GM10266 (cell line): ENCODE results near the gene FBH1.

Experiments
- DNase-seq: peaks from one replicate; pipeline ENCODE4 v3.0.0; 2012; ENCODE audit errors: extremely low spot score
- CTCF ChIP-seq: IDR thresholded peaks from 2 replicates; pipeline ENCODE4 v1.5.1; 2012; ENCODE audit warnings: mild to moderate bottlenecking, low read depth; ENCODE audit not compliant: control insufficient read depth, insufficient read depth; ENCODE audit errors: missing control alignments

The FBH1 gene

GRCh38 chr10:5921746-5922145, 31.7 kb downstream of the FBH1 start:
- no peak for DNase-seq

GRCh38 chr10:5924889-5925288, 34.8 kb downstream of the FBH1 start:
- DNase-seq: no peak
- TF ChIP-seq CTCF: no peak

More at GRCh38 chr10:5921746-5922145, 31.7 kb downstream of the FBH1 start:
- no peak for TF ChIP-seq CTCF

- no peak for DNase-seq
- TF ChIP-seq CTCF: no peak
Observed at GRCh38 chr10:5927306-5927705, 37.3 kb downstream of the FBH1 start.

- TF ChIP-seq CTCF: no peak
- no peak for DNase-seq
Observed at GRCh38 chr10:5929442-5929841, 39.4 kb downstream of the FBH1 start.

GRCh38 chr10:5930272-5930671, 40.2 kb downstream of the FBH1 start:
- DNase-seq: no peak
- no peak for TF ChIP-seq CTCF

- no peak for DNase-seq
- TF ChIP-seq CTCF: no peak
Observed at GRCh38 chr10:5932345-5932744, 42.3 kb downstream of the FBH1 start.

- no peak for DNase-seq
- no peak for TF ChIP-seq CTCF
Observed at GRCh38 chr10:5933909-5934546, 44.0 kb downstream of the FBH1 start.
